ENCODE results near the gene RIC8B. TPM values are rescaled to one million over a fixed set of nuclear protein-coding genes. Genes with fewer than 3 reads are reported as not detected.

Gene RIC8B
- total RNA-seq, 2 experiments from 2014 or later: 14.2 to 15.0 TPM

DNA sequence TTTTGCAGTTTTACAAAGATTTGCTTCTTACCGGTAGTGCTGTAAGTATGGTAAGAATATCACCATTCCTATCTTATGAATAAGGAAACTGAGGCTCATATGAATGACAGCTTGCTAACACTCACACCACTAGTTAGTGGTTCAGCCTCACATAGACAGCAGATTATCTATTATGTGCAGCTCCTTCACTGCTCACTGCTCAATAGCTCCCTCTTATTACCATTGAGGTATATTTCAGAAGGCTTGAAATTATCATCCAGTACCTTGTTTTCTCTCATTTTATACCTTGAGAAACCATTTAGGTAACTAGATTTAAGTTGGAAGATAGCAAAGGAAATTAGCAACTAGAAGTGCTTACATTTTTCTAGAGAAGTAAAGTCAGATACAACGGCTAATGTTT lies 15.5 kb downstream of the RIC8B start:
- no peak overlapping the region for H3K27ac Mint-ChIP-seq
- H3K4me1 Mint-ChIP-seq: no peaks in the 10 kb centered on the region
- no peak overlapping the region for H3K4me3 Mint-ChIP-seq
- H3K27me3 Mint-ChIP-seq: no peaks in the 10 kb centered on the region
- DNase-seq (no peak), ATAC-seq (no peak)
- CTCF ChIA-PET: interaction anchor here (2.0 kb wide), 1 partner anchor 13 kb away, joined by 7 read pairs; no protein-coding TSS in a partner anchor
- peaks cover 47% of the 10 kb centered on the region for H3K36me3 Mint-ChIP-seq
- H3K9me3 Mint-ChIP-seq (ENCODE audit: low read depth): no peaks in the 10 kb centered on the region

DNA sequence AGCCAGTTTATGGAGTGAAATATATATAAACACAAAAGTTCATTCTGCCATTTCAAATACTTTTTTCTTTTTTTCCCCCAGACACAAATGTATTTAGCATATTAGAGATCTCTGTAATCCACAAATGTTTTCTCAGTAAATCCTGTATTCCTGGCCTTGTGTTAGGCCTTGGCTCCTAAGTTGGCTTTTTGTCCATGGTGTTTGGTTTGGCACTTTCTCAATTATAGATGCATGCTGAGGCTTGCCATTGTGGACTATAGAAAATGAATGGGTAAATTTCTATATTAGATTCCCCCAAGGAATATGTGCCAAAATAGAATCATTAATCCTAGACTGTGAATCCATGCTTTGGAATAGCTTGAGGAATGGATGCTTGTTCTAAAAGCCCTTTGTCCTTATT lies 17.0 kb downstream of the RIC8B start:
- no peaks in the 10 kb centered on the region for H3K27me3 Mint-ChIP-seq
- H3K4me1 Mint-ChIP-seq: no peaks in the 10 kb centered on the region
- no peak overlapping the region for H3K27ac Mint-ChIP-seq
- H3K9me3 Mint-ChIP-seq (ENCODE audit: low read depth): no peaks in the 10 kb centered on the region
- ATAC-seq (no peak), DNase-seq (no peak)
- H3K36me3 Mint-ChIP-seq: peaks cover 39% of the 10 kb centered on the region
- H3K4me3 Mint-ChIP-seq: no peak overlapping the region
- CTCF ChIA-PET: no interaction called here

DNA sequence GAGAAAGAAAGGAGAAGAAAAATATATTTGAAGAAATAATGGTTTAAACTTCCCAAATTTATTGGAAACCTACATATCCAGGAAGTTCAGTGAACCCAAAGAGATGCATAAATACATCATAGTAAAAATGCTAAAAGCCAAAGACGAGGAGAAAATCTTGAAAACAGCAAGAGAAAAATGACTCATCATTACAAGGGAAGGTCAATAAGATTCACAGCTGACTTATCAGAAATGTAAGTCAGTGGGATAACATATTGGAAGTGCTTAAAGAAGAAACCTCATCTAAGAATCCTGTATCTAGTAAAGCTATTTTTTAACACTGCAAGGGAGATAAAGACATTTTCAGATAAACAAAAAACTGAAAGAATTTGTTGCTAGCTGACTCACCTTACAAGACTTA lies 19.9 kb downstream of the RIC8B start:
- no peaks in the 10 kb centered on the region for H3K4me1 Mint-ChIP-seq
- CTCF ChIA-PET: no interaction called here
- DNase-seq (no peak), ATAC-seq (no peak)
- H3K27me3 Mint-ChIP-seq: no peaks in the 10 kb centered on the region
- H3K9me3 Mint-ChIP-seq (ENCODE audit: low read depth): no peaks in the 10 kb centered on the region
- no peak overlapping the region for H3K4me3 Mint-ChIP-seq
- H3K36me3 Mint-ChIP-seq: peaks cover 22% of the 10 kb centered on the region
- no peak overlapping the region for H3K27ac Mint-ChIP-seq

DNA sequence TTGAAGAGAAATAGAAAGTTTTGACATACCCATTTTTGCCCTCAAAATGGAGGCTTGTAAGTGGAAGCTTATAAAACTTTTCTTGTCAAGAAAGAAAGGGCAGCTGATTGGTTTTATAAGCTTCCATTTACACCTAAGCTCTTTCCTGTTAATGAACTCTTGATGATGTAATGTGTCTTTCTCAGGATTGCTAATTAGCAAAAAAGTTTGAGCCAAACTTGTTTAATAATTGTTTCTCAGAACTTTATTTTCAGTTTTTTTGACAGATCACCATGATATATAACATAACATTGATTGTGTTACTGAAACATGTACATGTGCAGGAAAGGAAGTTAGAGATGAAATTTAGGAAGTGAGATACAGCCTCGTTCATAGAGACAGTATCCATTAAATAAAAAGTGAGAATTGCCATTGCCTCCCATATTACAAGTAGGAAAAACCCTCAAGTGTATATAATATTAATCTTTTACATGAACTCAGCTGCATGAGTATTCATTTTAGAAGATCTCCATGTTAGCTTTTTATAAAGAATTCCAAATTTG lies 26.8 kb downstream of the RIC8B start:
- Mint-ChIP-seq H3K4me3 (no peak overlapping the region), H3K27ac (no peak overlapping the region), H3K36me3 (peaks cover 15% of the 10 kb centered on the region), H3K27me3 (no peaks in the 10 kb centered on the region), H3K9me3 (ENCODE audit: low read depth) (no peaks in the 10 kb centered on the region), H3K4me1 (peaks cover 2% of the 10 kb centered on the region)
- DNase-seq: no peak
- CTCF ChIA-PET: interaction anchor here (0.9 to 1.2 kb wide), 2 partner anchors 14 to 106 kb away, joined by 3 read pairs; no protein-coding TSS in a partner anchor
- no peak for ATAC-seq

DNA sequence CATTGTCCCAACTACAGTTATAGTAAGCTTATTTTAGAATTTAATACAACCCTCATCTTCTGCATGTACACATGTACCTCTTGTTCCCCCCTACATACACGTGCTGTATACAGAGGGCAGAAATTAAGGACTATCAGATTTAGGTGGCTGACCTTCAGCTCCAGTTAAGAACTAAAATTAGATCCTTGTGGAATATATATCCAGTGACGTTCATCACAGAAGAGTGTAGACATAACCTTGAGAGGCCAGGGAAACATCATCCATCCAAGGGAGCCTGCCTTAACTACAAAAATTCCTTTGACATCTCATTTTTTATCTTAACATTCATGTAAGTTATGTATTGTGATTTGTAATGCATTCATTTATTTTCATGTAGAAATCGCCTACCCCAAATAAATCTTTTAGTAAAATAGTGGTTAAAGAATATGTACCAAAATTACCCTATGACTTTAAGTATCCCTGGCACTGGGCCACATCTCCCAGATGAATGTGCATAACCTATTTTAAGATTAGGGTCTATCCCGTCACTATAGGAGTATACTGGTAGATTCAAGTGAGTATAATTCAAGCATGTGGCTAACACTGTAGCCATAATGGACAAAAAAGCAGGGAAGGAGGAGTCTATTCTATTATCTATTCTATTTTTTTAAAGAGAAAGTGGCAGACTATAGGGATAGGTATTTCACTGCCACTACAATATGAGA lies 27.5 kb downstream of the RIC8B start:
- Mint-ChIP-seq H3K27me3 (no peaks in the 10 kb centered on the region), H3K9me3 (ENCODE audit: low read depth) (no peaks in the 10 kb centered on the region), H3K36me3 (peaks cover 19% of the 10 kb centered on the region), H3K27ac (no peak overlapping the region), H3K4me3 (no peak overlapping the region), H3K4me1 (peaks cover 2% of the 10 kb centered on the region)
- DNase-seq (no peak), ATAC-seq (no peak)
- CTCF ChIA-PET: interaction anchor here (0.9 to 1.2 kb wide), 2 partner anchors 13 to 105 kb away, joined by 3 read pairs; no protein-coding TSS in a partner anchor

DNA sequence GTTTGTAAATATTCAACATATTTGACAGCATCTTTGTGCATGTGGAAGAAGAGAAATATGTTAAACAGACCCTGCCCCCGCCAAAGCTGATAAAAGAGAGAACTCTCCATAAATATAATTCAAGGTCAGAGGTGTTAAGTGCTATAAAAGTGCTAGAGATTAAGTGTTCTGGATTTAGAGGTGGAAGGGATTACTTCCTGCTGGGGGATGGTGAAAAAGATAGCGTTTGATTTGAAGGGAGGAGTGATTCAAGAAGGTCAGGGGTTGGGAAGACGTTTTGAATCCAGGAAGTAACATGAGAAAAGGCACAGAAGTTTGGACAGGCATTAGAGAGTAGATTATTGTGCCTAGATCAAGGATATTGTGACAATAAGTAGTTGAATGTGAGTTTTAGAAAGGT lies 30.2 kb downstream of the RIC8B start:
- H3K4me1 Mint-ChIP-seq: peaks cover 2% of the 10 kb centered on the region
- H3K36me3 Mint-ChIP-seq: peaks cover 18% of the 10 kb centered on the region
- H3K27ac Mint-ChIP-seq: no peak overlapping the region
- no peaks in the 10 kb centered on the region for H3K9me3 Mint-ChIP-seq (ENCODE audit: low read depth)
- CTCF ChIA-PET: no interaction called here
- H3K4me3 Mint-ChIP-seq: no peak overlapping the region
- DNase-seq (no peak), ATAC-seq (no peak)
- H3K27me3 Mint-ChIP-seq: no peaks in the 10 kb centered on the region

DNA sequence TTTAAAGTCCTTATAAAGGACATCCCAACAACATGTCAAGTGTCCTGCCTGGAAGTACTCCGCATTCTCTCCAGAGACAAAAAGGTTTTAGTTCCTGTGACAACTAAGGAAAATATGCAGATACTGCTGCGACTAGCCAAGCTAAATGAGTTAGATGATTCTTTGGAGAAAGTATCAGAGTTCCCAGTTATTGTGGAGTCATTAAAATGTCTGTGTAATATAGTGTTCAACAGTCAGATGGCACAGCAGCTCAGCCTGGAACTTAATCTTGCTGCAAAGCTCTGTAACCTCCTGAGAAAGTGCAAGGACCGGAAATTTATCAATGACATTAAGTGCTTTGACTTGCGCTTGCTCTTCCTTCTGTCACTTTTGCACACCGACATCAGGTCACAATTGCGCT lies 40.2 kb downstream of the RIC8B start:
- no peaks in the 10 kb centered on the region for H3K9me3 Mint-ChIP-seq (ENCODE audit: low read depth)
- DNase-seq: no peak
- CTCF ChIA-PET: interaction anchor here (1.0 kb wide), 1 partner anchor 13 kb away, joined by 3 read pairs; no protein-coding TSS in a partner anchor
- ATAC-seq: no peak
- H3K36me3 Mint-ChIP-seq: peaks cover 18% of the 10 kb centered on the region
- H3K4me3 Mint-ChIP-seq: no peak overlapping the region
- no peak overlapping the region for H3K27ac Mint-ChIP-seq
- H3K27me3 Mint-ChIP-seq: no peaks in the 10 kb centered on the region
- no peaks in the 10 kb centered on the region for H3K4me1 Mint-ChIP-seq

DNA sequence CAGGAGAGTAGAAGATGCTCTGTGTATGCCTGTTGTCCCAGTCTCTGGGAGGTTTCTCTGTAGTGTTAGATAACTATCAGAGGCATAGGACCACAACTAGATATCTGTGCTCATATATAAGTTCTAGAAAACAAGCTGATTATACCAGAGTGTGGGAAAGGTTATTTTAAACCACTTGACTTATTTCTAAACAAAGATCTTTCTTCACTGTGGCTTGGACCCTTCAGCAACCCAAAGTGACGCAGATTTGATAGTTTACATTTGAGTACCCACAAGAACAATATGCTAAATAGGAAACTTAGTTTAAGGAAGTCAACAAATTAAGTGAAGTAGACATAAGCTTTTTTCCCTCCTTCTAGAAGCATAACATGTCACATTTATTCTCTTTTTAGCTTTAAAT lies 41.3 kb downstream of the RIC8B start:
- Mint-ChIP-seq H3K9me3 (ENCODE audit: low read depth) (no peaks in the 10 kb centered on the region), H3K4me3 (no peak overlapping the region), H3K27me3 (no peaks in the 10 kb centered on the region), H3K27ac (no peak overlapping the region), H3K4me1 (no peaks in the 10 kb centered on the region), H3K36me3 (peaks cover 22% of the 10 kb centered on the region)
- CTCF ChIA-PET: interaction anchor here (1.0 to 1.4 kb wide), 2 partner anchors 14 to 458 kb away, joined by 3 to 4 read pairs; partner anchors contain the start of gene POLR3B
- no peak for ATAC-seq
- no peak for DNase-seq

DNA sequence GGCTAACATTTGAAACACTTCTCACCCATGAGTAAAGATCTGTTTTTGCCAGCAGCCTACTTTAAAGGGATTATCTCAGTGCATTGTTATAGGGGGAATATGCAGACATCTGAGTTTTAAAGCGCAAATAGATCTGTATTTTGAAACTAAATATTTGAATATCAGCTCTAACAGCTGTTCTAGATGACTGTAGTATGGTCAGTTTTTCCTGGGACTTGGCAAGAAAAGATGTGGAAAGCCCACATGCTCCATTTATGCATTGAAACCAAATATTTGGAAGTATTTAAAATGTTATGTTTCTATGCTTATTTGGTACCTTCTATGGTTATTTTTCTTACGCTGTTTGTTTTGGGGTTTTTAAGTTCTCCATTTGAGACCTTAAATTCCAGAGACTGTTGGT lies 41.7 kb downstream of the RIC8B start:
- CTCF ChIA-PET: interaction anchor here (1.4 kb wide), 1 partner anchor 458 kb away, joined by 4 read pairs; the partner anchor contains the start of gene POLR3B

DNA sequence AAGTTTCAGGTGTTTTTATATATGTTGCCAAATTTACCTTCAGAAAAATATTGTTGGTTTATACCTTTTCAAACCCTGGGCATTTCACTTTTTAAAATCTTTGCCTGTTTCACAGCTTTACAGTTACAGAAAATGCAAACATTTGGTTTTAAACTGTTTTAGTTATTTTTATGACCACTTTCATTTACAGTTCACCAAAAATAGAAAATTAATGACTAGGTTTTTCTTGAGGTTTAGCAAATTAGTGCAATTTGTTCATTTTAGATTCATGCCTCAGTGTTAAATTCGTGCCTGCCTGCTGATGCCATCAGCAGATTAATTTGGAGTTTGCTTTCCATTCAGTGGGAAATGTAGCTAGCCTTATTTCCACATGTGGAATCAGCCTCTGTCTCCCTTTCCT lies 45.5 kb downstream of the RIC8B start:
- Mint-ChIP-seq H3K36me3 (peaks cover 37% of the 10 kb centered on the region), H3K4me1 (peaks cover 6% of the 10 kb centered on the region), H3K27ac (no peak overlapping the region), H3K4me3 (no peak overlapping the region), H3K27me3 (no peaks in the 10 kb centered on the region), H3K9me3 (ENCODE audit: low read depth) (no peaks in the 10 kb centered on the region)
- DNase-seq (no peak), ATAC-seq (no peak)
- CTCF ChIA-PET: no interaction called here

More for the DNA sequence above, 41.7 kb downstream of the RIC8B start:
- Mint-ChIP-seq H3K4me1 (no peaks in the 10 kb centered on the region), H3K27me3 (no peaks in the 10 kb centered on the region), H3K4me3 (no peak overlapping the region), H3K27ac (no peak overlapping the region), H3K36me3 (peaks cover 26% of the 10 kb centered on the region), H3K9me3 (ENCODE audit: low read depth) (no peaks in the 10 kb centered on the region)
- no peak for ATAC-seq
- DNase-seq: no peak

DNA sequence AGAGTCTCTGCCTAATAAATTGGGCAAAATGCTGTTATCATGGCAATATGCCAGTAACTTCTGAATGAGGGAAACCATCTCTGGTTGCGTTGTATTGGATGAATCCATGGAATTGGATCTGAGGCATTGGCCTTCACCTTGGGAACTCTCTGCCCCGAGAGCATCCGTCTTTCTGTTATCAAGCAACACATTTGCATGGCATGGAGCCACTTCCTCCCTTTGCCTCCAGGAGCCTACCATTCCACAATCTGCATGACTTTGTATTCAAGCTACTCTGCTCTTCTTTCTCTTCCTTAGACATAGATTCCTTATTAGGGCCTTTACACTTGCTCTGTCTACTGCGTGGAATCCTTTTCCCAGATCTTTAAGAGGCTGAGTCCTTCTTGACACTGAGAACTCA lies 57.2 kb downstream of the RIC8B start:
- Mint-ChIP-seq H3K27ac (no peak overlapping the region), H3K36me3 (peaks cover 14% of the 10 kb centered on the region), H3K27me3 (no peaks in the 10 kb centered on the region), H3K4me1 (peaks cover 5% of the 10 kb centered on the region), H3K9me3 (ENCODE audit: low read depth) (no peaks in the 10 kb centered on the region), H3K4me3 (no peak overlapping the region)
- CTCF ChIA-PET: no interaction called here
- DNase-seq (no peak), ATAC-seq (no peak)

DNA sequence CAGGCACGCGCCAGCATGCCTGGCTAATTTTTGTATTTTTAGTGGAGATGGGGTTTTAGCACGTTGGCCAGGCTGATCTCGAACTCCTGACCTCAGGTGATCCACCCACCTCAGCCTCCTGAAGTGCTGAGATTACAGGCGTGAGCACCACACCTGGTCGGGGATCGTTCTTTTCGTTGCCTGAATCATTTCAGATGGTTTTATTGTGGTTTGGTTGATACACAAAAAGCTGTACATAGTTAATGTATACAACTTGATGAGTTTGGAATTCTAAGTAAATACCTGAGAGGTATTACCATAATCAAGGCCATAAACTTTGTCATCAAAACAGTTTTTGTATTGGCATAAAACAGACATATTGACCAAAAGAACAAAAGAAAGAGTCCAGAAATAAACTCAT lies 63.3 kb downstream of the RIC8B start:
- peaks cover 8% of the 10 kb centered on the region for H3K4me1 Mint-ChIP-seq
- DNase-seq: no peak
- no peak for ATAC-seq
- no peaks in the 10 kb centered on the region for H3K27me3 Mint-ChIP-seq
- H3K9me3 Mint-ChIP-seq (ENCODE audit: low read depth): no peaks in the 10 kb centered on the region
- no peak overlapping the region for H3K27ac Mint-ChIP-seq
- H3K4me3 Mint-ChIP-seq: no peak overlapping the region
- CTCF ChIA-PET: no interaction called here
- peaks cover 11% of the 10 kb centered on the region for H3K36me3 Mint-ChIP-seq

DNA sequence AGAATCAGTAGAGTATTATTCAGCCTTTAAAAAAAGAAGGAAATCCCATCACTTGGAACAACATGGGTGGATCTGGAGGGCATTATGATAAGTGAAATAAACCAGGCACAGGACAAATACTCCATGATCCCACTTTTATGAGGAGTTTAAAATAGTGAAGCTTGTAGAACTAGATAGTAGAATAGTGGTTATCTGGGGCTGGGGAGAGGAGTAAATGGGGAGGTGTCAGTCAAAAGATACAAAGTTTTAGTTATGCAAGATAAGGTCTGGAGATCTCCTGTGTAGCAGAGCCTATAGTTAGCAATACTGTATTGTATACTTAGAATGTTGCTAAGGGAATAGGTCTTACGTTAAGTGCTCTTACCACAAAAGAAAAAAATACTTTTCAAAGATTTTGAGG lies 64.9 kb downstream of the RIC8B start:
- Mint-ChIP-seq H3K9me3 (ENCODE audit: low read depth) (no peaks in the 10 kb centered on the region), H3K4me3 (no peak overlapping the region), H3K36me3 (peaks cover 10% of the 10 kb centered on the region), H3K27ac (no peak overlapping the region), H3K4me1 (peaks cover 8% of the 10 kb centered on the region), H3K27me3 (no peaks in the 10 kb centered on the region)
- DNase-seq: no peak
- ATAC-seq: no peak
- CTCF ChIA-PET: no interaction called here

DNA sequence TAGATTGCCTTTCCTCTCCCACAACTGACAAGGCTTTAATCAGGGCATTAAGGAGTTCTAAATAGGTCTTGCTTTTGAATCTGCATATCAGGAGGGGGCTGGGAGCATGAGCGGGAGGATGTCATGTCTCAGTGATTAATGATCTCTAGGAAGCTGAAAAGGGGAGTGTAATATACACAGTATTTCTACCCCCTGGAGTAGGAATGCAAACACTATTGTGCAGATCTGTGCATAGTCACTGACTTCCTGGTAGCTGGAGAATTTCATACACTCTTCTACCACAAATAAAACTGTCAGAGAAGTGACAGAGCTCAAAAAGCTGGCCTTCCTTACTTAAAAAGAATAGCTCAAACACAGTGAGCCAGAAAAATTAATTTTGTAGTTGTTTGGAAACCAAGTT lies 65.8 kb downstream of the RIC8B start:
- ATAC-seq: no peak
- H3K9me3 Mint-ChIP-seq (ENCODE audit: low read depth): no peaks in the 10 kb centered on the region
- H3K36me3 Mint-ChIP-seq: peaks cover 6% of the 10 kb centered on the region
- peaks cover 8% of the 10 kb centered on the region for H3K4me1 Mint-ChIP-seq
- DNase-seq: no peak
- H3K27ac Mint-ChIP-seq: no peak overlapping the region
- H3K27me3 Mint-ChIP-seq: no peaks in the 10 kb centered on the region
- CTCF ChIA-PET: no interaction called here
- H3K4me3 Mint-ChIP-seq: no peak overlapping the region

Data from activated CD8-positive, alpha-beta memory T cell treated with anti-CD3 and anti-CD28 coated beads, Interleukin-2, amount 10 ng/mL, durations not matched to agents 7 days and 5 days (primary cell).